Erythroblast (primary cell): ENCODE results near the gene PRMT7.

Experiments used
- GATA1 ChIP-seq: IDR thresholded peaks from 2 replicates; pipeline ENCODE4 v1.6.1; 2011; ENCODE audit warnings: low read depth, mild to moderate bottlenecking, control low read depth, low read length, moderate library complexity
- POLR2A ChIP-seq: IDR thresholded peaks from 2 replicates; pipeline ENCODE4 v1.6.1; 2011; ENCODE audit warnings: mild to moderate bottlenecking, low read length

DNA sequence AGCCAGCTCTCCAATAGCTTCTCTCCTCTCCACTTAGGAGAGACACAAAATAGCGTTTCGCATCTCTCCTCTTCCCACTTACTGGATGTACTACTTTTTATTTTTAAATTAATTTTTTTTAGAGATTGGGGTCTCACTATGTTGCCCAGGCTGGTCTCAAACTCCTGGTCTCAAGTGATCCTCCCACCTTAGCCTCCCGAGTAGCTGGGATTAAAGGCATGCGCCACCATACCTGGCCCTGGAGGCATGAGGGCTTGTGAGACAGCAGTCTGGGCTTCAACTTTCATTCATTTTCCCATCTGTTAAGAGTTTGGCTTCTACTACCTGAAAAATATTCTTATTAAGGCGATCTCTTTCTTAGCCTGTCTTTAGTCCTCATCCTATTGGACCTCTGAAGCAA lies 18.4 kb upstream of the PRMT7 start:
- TF ChIP-seq POLR2A, result no peak
- no peak for TF ChIP-seq GATA1
